CMK (cell line): ENCODE measurements around the gene TSC22D4.
A peak's percentile ranks its signal among the peaks of the same experiment; 100 is the strongest.

Experiments used
- DNase-seq: peaks from one replicate; pipeline ENCODE4 v3.0.0-alpha.2; 2010; ENCODE audit warnings: low read depth

Gene TSC22D4

GRCh38 chr7:100428199-100428966 lies 50.6 kb downstream of the TSC22D4 start, which contains the start of gene ZCWPW1:
TSS of gene ZCWPW1 (minus strand) at chr7:100428703. CDS start at chr7:100420649, 8,054 bp downstream.
- DNase-seq: peak; percentile 94

DNA sequence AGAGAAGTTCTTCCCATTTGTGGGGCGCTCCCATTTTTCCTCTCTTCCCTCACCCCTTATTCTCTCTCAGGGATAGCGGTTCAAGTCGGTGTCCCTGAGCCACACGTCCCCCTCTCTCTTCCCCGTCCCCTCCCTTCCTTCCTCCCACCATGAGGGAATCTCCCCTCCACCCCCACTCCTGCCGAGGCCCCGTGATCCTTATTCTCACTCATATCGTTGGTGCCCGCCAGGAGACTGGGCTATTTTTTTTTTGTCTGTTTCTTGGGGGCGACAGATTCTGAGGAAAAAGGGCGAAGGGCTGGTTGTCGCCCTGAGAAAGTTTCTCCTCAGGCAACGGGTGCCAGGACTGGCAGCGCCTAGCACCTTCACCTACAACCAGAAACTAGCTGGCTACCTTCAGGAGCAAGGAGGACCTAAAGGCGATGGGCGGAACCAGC lies 51.2 kb downstream of the TSC22D4 start:
- no peak for DNase-seq

DNA sequence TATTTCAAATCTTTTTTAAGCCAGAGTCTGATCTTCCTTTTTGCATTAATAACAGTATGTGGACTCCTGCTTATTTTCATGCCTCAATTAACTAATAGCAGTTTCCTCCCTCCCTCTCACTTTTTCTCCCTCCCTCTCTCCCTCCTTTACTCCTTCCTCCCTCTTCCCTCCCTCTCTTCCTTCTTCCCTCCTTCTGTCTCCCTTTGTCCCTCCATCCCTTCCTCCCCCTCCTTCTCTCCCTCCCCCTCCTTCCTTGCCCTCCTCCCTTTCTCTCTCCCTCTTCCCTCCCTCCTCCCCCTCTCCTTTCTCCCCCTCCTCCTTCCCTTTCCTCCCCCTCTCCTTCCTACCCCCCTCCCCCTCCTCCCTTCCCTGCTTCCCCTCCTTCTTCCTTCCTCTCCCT lies 52.5 kb downstream of the TSC22D4 start:
- DNase-seq: no peak

DNA sequence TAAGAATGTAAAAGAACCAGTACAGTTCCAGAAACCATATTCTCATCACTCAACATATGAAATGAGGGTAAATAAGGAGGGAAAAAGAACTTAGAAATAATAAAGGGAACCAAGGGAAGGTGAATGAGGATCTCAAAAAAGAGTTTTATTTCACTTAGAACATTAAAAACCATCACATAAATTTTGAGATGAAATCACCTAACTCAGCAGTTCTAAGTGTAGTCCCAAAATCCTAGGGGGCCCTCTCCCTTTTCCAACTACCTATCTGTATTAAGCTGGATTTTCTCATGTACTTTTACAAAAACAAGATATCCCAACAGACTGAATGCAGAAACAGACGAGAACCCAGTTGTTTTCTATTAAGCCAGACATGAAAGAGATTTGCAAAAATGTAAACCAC lies 53.7 kb downstream of the TSC22D4 start:
- DNase-seq: no peak

DNA sequence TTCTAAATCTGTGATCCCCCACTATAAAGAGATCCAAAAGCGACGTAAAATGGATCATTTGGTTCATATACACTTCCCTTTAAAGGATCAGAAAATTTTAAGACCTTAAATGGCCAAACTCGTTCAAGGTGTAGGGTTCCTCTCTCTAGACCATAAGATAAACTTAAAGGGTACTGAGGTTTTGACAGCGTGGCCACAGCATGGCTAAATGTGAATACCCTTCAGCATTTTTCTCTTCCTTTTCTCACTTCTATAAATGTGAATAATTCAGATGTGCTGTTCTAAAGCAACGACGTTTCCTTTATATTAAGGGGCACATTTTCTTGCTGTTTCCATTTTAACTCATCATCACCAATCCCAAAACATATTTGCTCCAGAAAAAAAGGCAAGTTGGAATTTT lies 55.7 kb downstream of the TSC22D4 start:
- no peak for DNase-seq

GRCh38 chr7:100419660-100420226 lies 59.3 kb downstream of the TSC22D4 start:
- no peak for DNase-seq

DNA sequence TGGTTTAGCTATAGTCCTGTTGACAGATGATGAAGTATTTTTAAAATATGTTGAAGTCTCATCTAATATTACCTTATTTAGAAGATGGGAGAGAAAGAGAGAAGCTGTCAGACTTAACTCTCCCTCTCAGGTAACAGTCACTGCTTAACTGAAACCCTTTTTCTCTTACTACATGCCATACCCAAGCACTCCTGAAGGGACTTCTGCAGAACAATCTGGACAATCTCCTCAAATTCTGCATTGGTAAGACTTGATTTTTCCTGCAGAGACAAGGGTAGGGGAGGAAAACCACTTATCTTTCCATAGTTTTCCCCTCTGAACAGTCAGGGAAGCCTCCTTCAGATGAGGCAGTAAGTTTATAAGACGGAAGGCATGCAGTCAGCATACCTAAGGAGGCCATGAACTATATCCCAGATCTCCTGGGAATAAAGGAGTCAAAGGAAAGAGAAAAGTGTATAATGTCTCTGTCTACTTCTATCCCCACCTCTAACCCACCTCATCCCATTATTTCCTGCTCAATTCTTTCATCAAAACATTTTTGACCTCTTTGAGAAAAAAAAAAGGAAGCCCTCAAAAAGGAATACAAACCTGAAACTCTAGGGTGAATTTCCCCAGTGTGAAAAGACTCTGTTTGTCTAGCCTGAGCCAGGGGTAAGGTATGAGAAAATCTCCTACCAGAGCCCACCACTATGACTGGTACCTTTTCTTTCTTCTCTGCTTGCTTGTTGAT lies 59.9 kb downstream of the TSC22D4 start:
- no peak for DNase-seq
